ENCODE results near the gene GALNT17.

Gene GALNT17

DNA sequence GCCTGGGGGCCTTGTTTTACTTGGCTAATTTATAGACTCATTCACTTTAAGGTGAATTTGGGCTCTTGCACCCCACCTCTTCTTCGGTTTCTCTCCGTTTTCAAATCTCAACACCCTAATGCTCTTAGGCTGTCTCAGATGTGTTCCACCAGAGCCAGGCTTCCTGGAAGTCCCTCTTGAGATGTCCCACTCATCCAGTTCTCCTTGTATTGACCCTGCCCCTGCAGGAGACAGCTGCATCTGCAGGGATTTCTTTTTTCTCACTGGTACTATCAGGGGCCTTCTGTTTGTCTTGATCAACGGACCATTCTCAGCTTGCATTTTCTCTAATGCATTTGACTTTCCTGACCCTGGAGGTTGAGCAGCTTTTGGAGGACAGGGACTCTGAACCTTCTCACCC, 279.5 kb downstream of the GALNT17 start:
- Histone ChIP-seq H3K4me3 (ENCODE audit: low read length in 2 of 2) (no peak overlapping the region), H3K27ac (ENCODE audit: low read length) (no peak overlapping the region), H3K9me3 (ENCODE audit: control insufficient read depth in 2 of 2, low read length in 2 of 2) (peaks cover 5 to 8% of the 10 kb centered on the region in 2 donors), H3K9ac (ENCODE audit: low read length in 2 of 2) (no peak overlapping the region), H3K27me3 (ENCODE audit: control insufficient read depth in 1 of 2, insufficient read depth in 2 of 2, low read length in 2 of 2) (no peaks in the 10 kb centered on the region), H3K4me1 (ENCODE audit: control insufficient read depth, insufficient read depth, low read length) (no peaks in the 10 kb centered on the region), H3K36me3 (ENCODE audit: control insufficient read depth in 2 of 2, insufficient read depth in 2 of 2, low read length in 2 of 2) (no peaks in the 10 kb centered on the region)

- H3K4me3 ChIP-seq (ENCODE audit: low read length in 2 of 2), result no peak overlapping the region
- no peaks in the 10 kb centered on the region for H3K4me1 ChIP-seq (ENCODE audit: control insufficient read depth, insufficient read depth, low read length)
- H3K36me3 ChIP-seq (ENCODE audit: control insufficient read depth in 2 of 2, insufficient read depth in 2 of 2, low read length in 2 of 2), result no peaks in the 10 kb centered on the region
- no peaks in the 10 kb centered on the region for H3K27me3 ChIP-seq (ENCODE audit: control insufficient read depth in 1 of 2, insufficient read depth in 2 of 2, low read length in 2 of 2)
- H3K9ac ChIP-seq (ENCODE audit: low read length in 2 of 2), result no peak overlapping the region
- H3K27ac ChIP-seq (ENCODE audit: low read length), result no peak overlapping the region
- H3K9me3 ChIP-seq (ENCODE audit: control insufficient read depth in 2 of 2, low read length in 2 of 2), result peaks cover 4% of the 10 kb centered on the region in 2 donors
Measured at GRCh38 chr7:71414490-71414889, 282.5 kb downstream of the GALNT17 start.

DNA sequence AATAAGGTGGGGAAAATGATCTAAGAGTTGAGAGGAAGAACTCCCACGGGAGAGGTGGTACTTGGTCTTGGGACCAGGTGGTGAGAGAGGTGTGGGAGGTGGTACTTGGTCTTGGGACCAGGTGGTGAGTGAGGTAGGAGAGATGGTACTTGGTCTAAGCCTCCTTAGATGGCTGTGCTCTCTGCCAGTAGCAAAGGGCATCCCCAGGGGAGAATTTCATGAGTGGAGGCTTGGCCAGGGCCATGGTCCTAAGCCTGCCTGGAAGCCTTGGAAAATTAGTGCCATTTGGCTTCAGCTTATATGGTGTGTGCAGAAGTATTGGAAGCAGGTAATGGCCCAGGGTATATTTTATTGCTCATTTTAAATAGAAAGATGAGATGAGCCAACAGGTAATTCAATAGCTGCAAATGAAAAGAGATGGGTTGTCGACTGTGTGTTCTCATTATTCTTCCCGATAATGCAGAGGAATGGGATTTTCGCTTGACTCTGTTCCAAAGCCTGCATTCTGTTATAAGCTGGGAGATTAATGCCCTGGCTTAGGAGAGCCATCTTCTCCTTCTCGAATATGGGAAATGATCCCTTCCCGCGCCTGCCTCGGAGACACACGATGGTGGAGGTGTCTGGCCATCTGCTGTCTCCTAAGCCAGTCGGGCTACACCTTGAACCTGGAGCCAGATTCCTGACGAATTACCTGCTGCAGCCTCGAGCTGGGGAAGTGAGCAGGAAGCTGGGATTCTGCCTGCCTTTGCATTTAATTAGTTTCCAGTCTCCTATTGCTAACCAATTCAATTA, 287.8 kb downstream of the GALNT17 start:
- Histone ChIP-seq H3K27ac (ENCODE audit: low read length) (no peak overlapping the region), H3K4me1 (ENCODE audit: control insufficient read depth, insufficient read depth, low read length) (no peaks in the 10 kb centered on the region), H3K9ac (ENCODE audit: low read length in 2 of 2) (no peak overlapping the region), H3K9me3 (ENCODE audit: control insufficient read depth in 2 of 2, low read length in 2 of 2) (peaks cover 0 to 5% of the 10 kb centered on the region in 2 donors), H3K36me3 (ENCODE audit: control insufficient read depth in 2 of 2, insufficient read depth in 2 of 2, low read length in 2 of 2) (no peaks in the 10 kb centered on the region), H3K4me3 (ENCODE audit: low read length in 2 of 2) (no peak overlapping the region), H3K27me3 (ENCODE audit: control insufficient read depth in 1 of 2, insufficient read depth in 2 of 2, low read length in 2 of 2) (no peaks in the 10 kb centered on the region)

- no peaks in the 10 kb centered on the region for H3K27me3 ChIP-seq (ENCODE audit: control insufficient read depth in 1 of 2, insufficient read depth in 2 of 2, low read length in 2 of 2)
- H3K36me3 ChIP-seq (ENCODE audit: control insufficient read depth in 2 of 2, insufficient read depth in 2 of 2, low read length in 2 of 2), result no peaks in the 10 kb centered on the region
- peaks cover 0 to 5% of the 10 kb centered on the region in 2 donors for H3K9me3 ChIP-seq (ENCODE audit: control insufficient read depth in 2 of 2, low read length in 2 of 2)
- no peak overlapping the region for H3K9ac ChIP-seq (ENCODE audit: low read length in 2 of 2)
- H3K4me3 ChIP-seq (ENCODE audit: low read length in 2 of 2), result no peak overlapping the region
- H3K27ac ChIP-seq (ENCODE audit: low read length), result no peak overlapping the region
- H3K4me1 ChIP-seq (ENCODE audit: control insufficient read depth, insufficient read depth, low read length), result no peaks in the 10 kb centered on the region
Measured at GRCh38 chr7:71422104-71422503, 290.2 kb downstream of the GALNT17 start.

GRCh38 chr7:71424166-71425035, 292.5 kb downstream of the GALNT17 start:
- Histone ChIP-seq H3K9me3 (ENCODE audit: control insufficient read depth in 2 of 2, low read length in 2 of 2) (peaks cover 0 to 11% of the 10 kb centered on the region in 2 donors), H3K36me3 (ENCODE audit: control insufficient read depth in 2 of 2, insufficient read depth in 2 of 2, low read length in 2 of 2) (no peaks in the 10 kb centered on the region), H3K27ac (ENCODE audit: low read length) (no peak overlapping the region), H3K4me1 (ENCODE audit: control insufficient read depth, insufficient read depth, low read length) (no peaks in the 10 kb centered on the region), H3K27me3 (ENCODE audit: control insufficient read depth in 1 of 2, insufficient read depth in 2 of 2, low read length in 2 of 2) (no peaks in the 10 kb centered on the region), H3K4me3 (ENCODE audit: low read length in 2 of 2) (no peak overlapping the region), H3K9ac (ENCODE audit: low read length in 2 of 2) (no peak overlapping the region)

DNA sequence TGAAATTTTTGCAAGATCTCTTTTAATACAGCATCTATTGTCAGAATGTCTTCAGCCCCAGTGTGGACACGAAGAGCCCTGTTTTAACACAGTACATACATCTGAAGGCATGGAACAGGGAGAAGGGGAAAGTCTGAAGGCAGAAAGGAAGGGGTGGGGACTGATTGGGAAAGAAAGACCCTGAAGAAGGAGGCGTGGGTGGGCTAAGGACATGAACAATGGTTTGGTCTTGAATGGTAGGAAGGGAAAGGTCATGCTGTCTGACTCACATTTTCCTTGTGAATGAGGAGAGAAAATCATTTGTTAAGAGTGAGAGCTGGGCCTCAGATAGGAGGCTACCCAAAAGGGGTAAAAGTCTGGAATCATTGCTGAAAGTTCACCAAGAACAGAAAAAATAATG, 297.1 kb downstream of the GALNT17 start:
- Histone ChIP-seq H3K27me3 (ENCODE audit: control insufficient read depth in 1 of 2, insufficient read depth in 2 of 2, low read length in 2 of 2) (no peaks in the 10 kb centered on the region), H3K4me3 (ENCODE audit: low read length in 2 of 2) (no peak overlapping the region), H3K36me3 (ENCODE audit: control insufficient read depth in 2 of 2, insufficient read depth in 2 of 2, low read length in 2 of 2) (no peaks in the 10 kb centered on the region), H3K4me1 (ENCODE audit: control insufficient read depth, insufficient read depth, low read length) (no peaks in the 10 kb centered on the region), H3K9ac (ENCODE audit: low read length in 2 of 2) (no peak overlapping the region), H3K9me3 (ENCODE audit: control insufficient read depth in 2 of 2, low read length in 2 of 2) (peaks cover 0 to 7% of the 10 kb centered on the region in 2 donors), H3K27ac (ENCODE audit: low read length) (no peak overlapping the region)

DNA sequence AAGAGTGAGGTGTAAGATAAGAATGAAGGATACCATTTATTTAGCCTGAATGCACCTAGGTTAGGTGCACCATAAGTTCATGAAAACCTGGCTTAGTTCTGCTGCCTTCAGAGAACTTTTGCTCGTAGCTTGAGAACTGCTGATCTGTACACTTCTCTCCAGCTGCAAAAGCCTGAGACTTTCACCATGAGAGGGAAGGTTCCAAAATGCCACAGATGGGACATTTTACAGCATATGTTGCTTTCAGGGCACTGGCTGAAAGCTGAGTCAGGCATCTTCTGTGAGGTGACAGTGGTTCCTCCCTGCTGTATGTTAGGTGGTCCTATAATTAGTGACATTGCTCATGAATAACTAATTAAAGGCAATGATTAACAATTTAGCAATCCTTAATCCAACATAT, 298.3 kb downstream of the GALNT17 start:
- H3K9me3 ChIP-seq (ENCODE audit: control insufficient read depth in 2 of 2, low read length in 2 of 2), result peaks cover 0 to 7% of the 10 kb centered on the region in 2 donors
- no peak overlapping the region for H3K9ac ChIP-seq (ENCODE audit: low read length in 2 of 2)
- H3K4me3 ChIP-seq (ENCODE audit: low read length in 2 of 2), result no peak overlapping the region
- H3K27ac ChIP-seq (ENCODE audit: low read length), result no peak overlapping the region
- no peaks in the 10 kb centered on the region for H3K27me3 ChIP-seq (ENCODE audit: control insufficient read depth in 1 of 2, insufficient read depth in 2 of 2, low read length in 2 of 2)
- H3K36me3 ChIP-seq (ENCODE audit: control insufficient read depth in 2 of 2, insufficient read depth in 2 of 2, low read length in 2 of 2), result no peaks in the 10 kb centered on the region
- H3K4me1 ChIP-seq (ENCODE audit: control insufficient read depth, insufficient read depth, low read length), result no peaks in the 10 kb centered on the region

GRCh38 chr7:71439321-71439720, 307.4 kb downstream of the GALNT17 start:
- H3K9me3 ChIP-seq (ENCODE audit: control insufficient read depth in 2 of 2, low read length in 2 of 2), result peaks cover 0 to 2% of the 10 kb centered on the region in 2 donors
- no peaks in the 10 kb centered on the region for H3K36me3 ChIP-seq (ENCODE audit: control insufficient read depth in 2 of 2, insufficient read depth in 2 of 2, low read length in 2 of 2)
- no peak overlapping the region for H3K9ac ChIP-seq (ENCODE audit: low read length in 2 of 2)
- H3K4me1 ChIP-seq (ENCODE audit: control insufficient read depth, insufficient read depth, low read length), result no peaks in the 10 kb centered on the region
- H3K27me3 ChIP-seq (ENCODE audit: control insufficient read depth in 1 of 2, insufficient read depth in 2 of 2, low read length in 2 of 2), result no peaks in the 10 kb centered on the region
- no peak overlapping the region for H3K27ac ChIP-seq (ENCODE audit: low read length)
- no peak overlapping the region for H3K4me3 ChIP-seq (ENCODE audit: low read length in 2 of 2)

DNA sequence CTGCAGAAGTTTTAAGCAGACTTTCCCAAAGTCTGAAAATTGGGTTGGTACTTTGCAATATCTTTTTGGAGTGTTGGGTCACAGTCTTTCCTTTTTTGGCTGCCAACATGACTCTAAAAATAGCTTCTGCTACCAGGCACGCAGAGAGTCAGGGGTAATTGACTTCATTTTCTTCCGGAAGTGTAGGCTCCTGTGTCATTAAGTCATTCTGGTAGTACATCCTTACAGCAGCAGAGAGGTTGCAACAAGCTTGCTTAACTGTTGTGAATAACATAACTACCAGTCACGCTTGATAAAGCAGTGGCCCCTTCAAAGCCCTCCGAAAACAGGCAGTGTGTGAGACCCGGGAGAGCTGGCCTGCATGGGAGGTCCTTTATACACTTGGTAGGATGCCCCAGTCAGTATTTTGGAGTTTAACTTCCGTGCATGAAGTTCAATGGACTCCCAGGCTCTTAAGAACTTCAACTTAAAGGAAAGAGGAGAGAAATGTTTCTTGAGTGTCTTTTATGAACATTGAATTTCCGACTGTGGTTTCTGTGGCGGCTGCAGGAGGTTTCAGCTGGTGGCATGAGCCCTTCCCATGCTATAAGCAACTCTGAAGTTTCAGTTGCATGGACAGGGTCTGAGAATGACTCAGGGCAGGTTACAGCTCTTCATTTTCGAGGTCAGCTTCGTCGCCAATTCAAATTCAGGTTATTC, 310.7 kb downstream of the GALNT17 start:
- Histone ChIP-seq H3K27me3 (ENCODE audit: control insufficient read depth in 1 of 2, insufficient read depth in 2 of 2, low read length in 2 of 2) (no peaks in the 10 kb centered on the region), H3K4me3 (ENCODE audit: low read length in 2 of 2) (no peak overlapping the region), H3K4me1 (ENCODE audit: control insufficient read depth, insufficient read depth, low read length) (no peaks in the 10 kb centered on the region), H3K9me3 (ENCODE audit: control insufficient read depth in 2 of 2, low read length in 2 of 2) (no peaks in the 10 kb centered on the region), H3K9ac (ENCODE audit: low read length in 2 of 2) (no peak overlapping the region), H3K27ac (ENCODE audit: low read length) (no peak overlapping the region), H3K36me3 (ENCODE audit: control insufficient read depth in 2 of 2, insufficient read depth in 2 of 2, low read length in 2 of 2) (no peaks in the 10 kb centered on the region)

- no peaks in the 10 kb centered on the region for H3K4me1 ChIP-seq (ENCODE audit: control insufficient read depth, insufficient read depth, low read length)
- no peak overlapping the region for H3K4me3 ChIP-seq (ENCODE audit: low read length in 2 of 2)
- H3K27ac ChIP-seq (ENCODE audit: low read length), result no peak overlapping the region
- no peak overlapping the region for H3K9ac ChIP-seq (ENCODE audit: low read length in 2 of 2)
- H3K36me3 ChIP-seq (ENCODE audit: control insufficient read depth in 2 of 2, insufficient read depth in 2 of 2, low read length in 2 of 2), result no peaks in the 10 kb centered on the region
- no peaks in the 10 kb centered on the region for H3K9me3 ChIP-seq (ENCODE audit: control insufficient read depth in 2 of 2, low read length in 2 of 2)
- no peaks in the 10 kb centered on the region for H3K27me3 ChIP-seq (ENCODE audit: control insufficient read depth in 1 of 2, insufficient read depth in 2 of 2, low read length in 2 of 2)
Measured at GRCh38 chr7:71443191-71443530, 311.2 kb downstream of the GALNT17 start.
